ENCODE data around the gene DAGLA. TPM values are rescaled to one million over a fixed set of nuclear protein-coding genes. Genes with fewer than 3 reads are reported as not detected.
A peak's percentile ranks its signal among the peaks of the same experiment; 100 is the strongest.

The DAGLA gene
- total and polyA plus RNA-seq, 2 of the 13 experiments (the other 11 are each of a cell fraction or from before 2014, with no cell fraction given): 2.6 to 3.9 TPM

- TF ChIP-seq THAP9 (CRISPR knock-in tag; IDR thresholded peaks at IDR 0.05; ENCODE audit: borderline replicate concordance) (no peak), ZBTB14 (CRISPR knock-in tag; IDR thresholded peaks at IDR 0.05) (no peak), RBAK (CRISPR knock-in tag; IDR thresholded peaks at IDR 0.05) (no peak), RAD21 (CRISPR knock-in tag; IDR thresholded peaks at IDR 0.05) (peak; percentile 83), MAZ (IDR thresholded peaks at IDR 0.05; ENCODE audit: borderline replicate concordance, low read depth, low read length) (no peak), MAZ (CRISPR knock-in tag; IDR thresholded peaks at IDR 0.05; ENCODE audit: low read depth) (peak; percentile 72), ATF7-NPFF (CRISPR knock-in tag; IDR thresholded peaks at IDR 0.05; ENCODE audit: low read depth) (no peak), ZNF205 (CRISPR knock-in tag; IDR thresholded peaks at IDR 0.05) (no peak), ZMYM4 (CRISPR knock-in tag; IDR thresholded peaks at IDR 0.05) (peak; percentile 67; the same call in 1 of the 2 replicates), NFYB (CRISPR knock-in tag; IDR thresholded peaks at IDR 0.05) (no peak), PHB2 (IDR thresholded peaks at IDR 0.05; ENCODE audit: partially characterized antibody) (no peak), ZNF337 (CRISPR knock-in tag; IDR thresholded peaks at IDR 0.05; ENCODE audit: borderline replicate concordance, low read depth) (no peak), EZH2 (conservative IDR thresholded peaks at IDR 0.05; ENCODE audit: low read depth, low read length) (no peak), ZNF562 (CRISPR knock-in tag; IDR thresholded peaks at IDR 0.05; ENCODE audit: borderline replicate concordance) (no peak), ZNF468 (CRISPR knock-in tag; IDR thresholded peaks at IDR 0.05) (no peak), SIX1 (CRISPR knock-in tag; IDR thresholded peaks at IDR 0.05; ENCODE audit: borderline replicate concordance) (no peak), ZNF552 (CRISPR knock-in tag; IDR thresholded peaks at IDR 0.05; ENCODE audit: borderline replicate concordance) (no peak), HNRNPLL (IDR thresholded peaks at IDR 0.05; ENCODE audit: low read depth, low read length, poor library complexity, severe bottlenecking) (peak; percentile 100), ZNF703 (CRISPR knock-in tag; IDR thresholded peaks at IDR 0.05; ENCODE audit: borderline replicate concordance) (no peak), WIZ (CRISPR knock-in tag; IDR thresholded peaks at IDR 0.05) (no peak), GATAD1 (CRISPR knock-in tag; IDR thresholded peaks at IDR 0.05) (peak; percentile 41; the same call in 1 of the 2 replicates), ZNF230 (CRISPR knock-in tag; IDR thresholded peaks at IDR 0.05) (no peak), ZNF574 (CRISPR knock-in tag; IDR thresholded peaks at IDR 0.05) (peak; percentile 92), SRSF9 (IDR thresholded peaks at IDR 0.05; ENCODE audit: borderline replicate concordance, insufficient read depth, low read depth, low read length, poor library complexity, severe bottlenecking) (no peak)
These were observed at the start of gene DAGLA (continued) for GRCh38 chr11:61679893-61680621.
